K562 (cell line): Measurements from ENCODE around the gene TCEANC2. TPM values are rescaled to one million over a fixed set of nuclear protein-coding genes. Genes with fewer than 3 reads are reported as not detected.

Experiments
- ATAC-seq: fragments of 200-7000 bp; cut with Tn5 transposase; 3 replicates; pipeline ENCODE4 v1.9.1; 2020; ENCODE audit warnings: moderate library complexity
- BruUV-seq: library from RNA; stranded (reverse); fragments of 400-500 nt; replicated peaks from 2 replicates; lab custom pipeline; 2021; lab: Mats Ljungman, UMichigan
- CTCF ChIA-PET: fragments of 300-600 bp; formaldehyde crosslinking; extraction: SDS; loops from one replicate; lab custom pipeline; 2021; ENCODE audit warnings: low intra/inter-chr PET ratio; lab: Yijun Ruan, JAX
- POLR2A ChIA-PET: fragments of 300-600, 350-650 bp; sonication (Branson Sonifier 250); formaldehyde crosslinking; extraction: SDS; loops from one replicate; lab custom pipeline; 2021; ENCODE audit warnings: antibody characterized with exemption, inconsistent platforms; lab: Yijun Ruan, JAX
- DNase-seq, 4 experiments: peaks; one replicate each; pipeline versions ENCODE4 v3.0.0 to v3.0.0-alpha.2; 2011 to 2018; ENCODE audit warnings: low spot score in 3 of 4, mixed read lengths in 3 of 4; ENCODE audit errors: extremely low read depth in 1 of 4
- FAIRE-seq: peaks from 2 replicates; lab custom pipeline; 2011; peaks lifted over from hg19 to GRCh38; lab: Jason Lieb, UNC
- H2AFZ ChIP-seq: 2 replicates; pipeline ENCODE4 v1.6.0; 2011; ENCODE audit warnings: low read depth, low read length, control low read depth, inconsistent platforms
- H3K27ac ChIP-seq: fragments of 200-600 bp; 3 replicates; pipeline ENCODE4 v1.8.0; 2011; ENCODE audit warnings: low read depth, mild to moderate bottlenecking, control low read depth, inconsistent platforms, low read length, moderate library complexity, mixed read lengths; ENCODE audit errors: extremely low read depth
- H3K27me3 ChIP-seq, 2 experiments: fragments of 300-600 bp in 1 of 2; 2 replicates in 1 of 2; 3 replicates in 1 of 2; pipeline versions ENCODE4 v1.6.0 to v1.8.0; 2011; ENCODE audit warnings: inconsistent platforms in 2 of 2, low read length in 2 of 2, mild to moderate bottlenecking in 1 of 2, mixed read lengths in 1 of 2, moderate library complexity in 1 of 2; ENCODE audit not compliant: control insufficient read depth in 2 of 2, insufficient read depth in 2 of 2
- H3K36me3 ChIP-seq: fragments of 300-600 bp; 3 replicates; pipeline ENCODE4 v1.8.0; 2011; ENCODE audit warnings: mild to moderate bottlenecking, low read length, inconsistent platforms; ENCODE audit not compliant: control insufficient read depth, insufficient read depth
- H3K4me1 ChIP-seq, 2 experiments: fragments of 200-600 bp in 1 of 2; replicated peaks in 1 of 2; 2 replicates in 1 of 2; 3 replicates in 1 of 2; pipeline versions ENCODE4 v1.5.1 to v1.8.0; 2011; ENCODE audit warnings: inconsistent platforms in 2 of 2, low read length in 2 of 2, mild to moderate bottlenecking in 1 of 2, mixed read lengths in 1 of 2, moderate library complexity in 1 of 2; ENCODE audit not compliant: control insufficient read depth in 2 of 2, insufficient read depth in 2 of 2
- H3K4me2 ChIP-seq: 2 replicates; pipeline ENCODE4 v1.6.1; 2011; ENCODE audit warnings: low read length, control low read depth, inconsistent platforms, mixed read lengths; ENCODE audit not compliant: insufficient read depth
- H3K4me3 ChIP-seq: fragments of 200-600 bp; sonication (generic), shearing (Covaris generic); 2 replicates; pipeline ENCODE4 v1.5.1; 2016; ENCODE audit warnings: control low read depth, inconsistent platforms
- H3K79me2 ChIP-seq: fragments of 200-600 bp; 3 replicates; pipeline ENCODE4 v1.8.0; 2011; ENCODE audit warnings: low read length, inconsistent platforms; ENCODE audit not compliant: control insufficient read depth, insufficient read depth
- H3K9ac ChIP-seq, 2 experiments: 2 replicates each; pipeline versions ENCODE4 v1.6.0 to v1.6.1; 2011; ENCODE audit warnings: low read depth in 2 of 2, low read length in 2 of 2, control low read depth in 1 of 2, inconsistent platforms in 1 of 2, mild to moderate bottlenecking in 1 of 2, mixed read lengths in 1 of 2; ENCODE audit not compliant: insufficient read depth in 1 of 2
- H3K9me1 ChIP-seq: one replicate; pipeline ENCODE4 v1.6.0; 2011; ENCODE audit warnings: inconsistent platforms, mild to moderate bottlenecking, low read length, moderate library complexity; ENCODE audit not compliant: control insufficient read depth, insufficient read depth
- H3K9me3 ChIP-seq: replicated peaks from 2 replicates; pipeline ENCODE4 v1.5.1; 2011; ENCODE audit warnings: low read depth, low read length, inconsistent platforms; ENCODE audit not compliant: control insufficient read depth, insufficient read depth
- H4K20me1 ChIP-seq: replicated peaks from 2 replicates; pipeline ENCODE4 v1.6.1; 2011; ENCODE audit warnings: low read length, inconsistent platforms, mixed read lengths; ENCODE audit not compliant: control insufficient read depth, insufficient read depth
- BACH1 ChIP-seq: fragments of 200-800 bp; sonication (Bioruptor generic); IDR thresholded peaks from 2 replicates; pipeline ENCODE4 v1.6.1; 2016; ENCODE audit warnings: missing genetic modification characterization, missing compliant biosample characterization
- CGGBP1 ChIP-seq: fragments of 250-450 bp; sonication (Bioruptor Pico); IDR thresholded peaks from 2 replicates; pipeline ENCODE4 v1.9.0; 2021; ENCODE audit warnings: mild to moderate bottlenecking
- CLOCK ChIP-seq: fragments of 250-450 bp; sonication (Bioruptor Pico); IDR thresholded peaks from 2 replicates; pipeline ENCODE4 v1.4.0; 2020; ENCODE audit warnings: mild to moderate bottlenecking, moderate library complexity, borderline replicate concordance
- CREBBP ChIP-seq: IDR thresholded peaks from one replicate; pipeline ENCODE4 v1.6.1; 2012; ENCODE audit warnings: low read depth, mild to moderate bottlenecking, control low read depth, inconsistent platforms, low read length
- DDX20 ChIP-seq: fragments of 450-650 bp; IDR thresholded peaks from 2 replicates; pipeline ENCODE4 v1.6.1; 2016; ENCODE audit warnings: missing genetic modification characterization, low read depth, mild to moderate bottlenecking, missing compliant biosample characterization, moderate library complexity
- JUNB ChIP-seq: fragments of 450-650 bp; formaldehyde crosslinking; conservative IDR thresholded peaks from 2 replicates; pipeline ENCODE4 v1.4.0; 2020; ENCODE audit warnings: mild to moderate bottlenecking
- MAX ChIP-seq: sonication (generic); formaldehyde crosslinking; IDR thresholded peaks from 2 replicates; pipeline ENCODE4 v1.9.0; 2022; ENCODE audit warnings: mild to moderate bottlenecking, missing genetic modification reagents
- SAP30 ChIP-seq: fragments of 200-600 bp; sonication (generic); IDR thresholded peaks from 2 replicates; pipeline ENCODE4 v1.6.1; 2012; ENCODE audit warnings: borderline replicate concordance, low read depth, mild to moderate bottlenecking, moderate library complexity, low read length, control low read depth, inconsistent platforms; ENCODE audit not compliant: insufficient read depth, poor library complexity, severe bottlenecking
- THRA ChIP-seq: fragments of 450-650 bp; IDR thresholded peaks from 2 replicates; pipeline ENCODE4 v1.6.1; 2017; ENCODE audit warnings: mild to moderate bottlenecking, moderate library complexity
- ZBTB12 ChIP-seq: fragments of 250-450 bp; sonication (Bioruptor Pico); IDR thresholded peaks from 2 replicates; pipeline ENCODE4 v1.4.0; 2020
- ZC3H4 ChIP-seq: sonication (generic); formaldehyde crosslinking; IDR thresholded peaks from 2 replicates; pipeline ENCODE4 v1.9.0; 2021; ENCODE audit warnings: missing genetic modification reagents, borderline replicate concordance
- ZFP36 ChIP-seq: fragments of 150-350 bp; IDR thresholded peaks from 2 replicates; pipeline ENCODE4 v1.6.1; 2018; ENCODE audit warnings: low read length, low read depth; ENCODE audit not compliant: partially characterized antibody
- ZNF449 ChIP-seq: fragments of 250-450 bp; sonication (Bioruptor Pico); IDR thresholded peaks from 2 replicates; pipeline ENCODE4 v1.8.0; 2022; ENCODE audit warnings: moderate library complexity, mild to moderate bottlenecking, inconsistent platforms
- ZNF830 ChIP-seq: fragments of 250-450 bp; sonication (Bioruptor Pico); IDR thresholded peaks from 2 replicates; pipeline ENCODE4 v1.5.0; 2021; ENCODE audit warnings: mild to moderate bottlenecking
- WGBS: fragments of 100-300 bp; shearing (Covaris generic); methylation state at CpG from one replicate; pipeline ENCODE4 v1.1.6; 2016; ENCODE audit warnings: low coverage, mixed read lengths; ENCODE audit not compliant: insufficient coverage; ENCODE audit errors: missing lambda C conversion rate; 5-methylcytosine and 5-hydroxymethylcytosine counted together
- in situ Hi-C: fragments of 300-500 bp; cut with MboI; formaldehyde crosslinking; loops from 4 replicates; pipeline ENCODE4 v1.15.0; 2018; ENCODE audit warnings: inconsistent platforms, mixed read lengths
- intact Hi-C: fragments of 100-400 bp; cut with micrococcal nuclease; formaldehyde crosslinking; loops from 2 replicates; pipeline ENCODE4 v1.14.2; 2022
- polyA plus RNA-seq, 8 experiments: library from polyadenylated mRNA; depleted of rRNA in 4 of 8; stranded (reverse) in 5 of 8; unstranded in 3 of 8; fragments of >200 nt; fragmentation: Nextera tagmentation in 2 of 8; fragmentation: Illumina TruSeq in 1 of 8; extraction: Ambion mirVana in 2 of 8; extraction: Trizol in 1 of 8; gene quantifications; 2 replicates each; pipeline versions ENCODE4 v1.2.1 to v1.2.3, GENCODE V29; 2011 to 2014; ENCODE audit warnings: inconsistent platforms in 1 of 8, missing spikeins in 1 of 8
- total RNA-seq, 7 experiments: library from RNA; depleted of rRNA in 6 of 7; stranded (reverse); fragments of >200 nt in 6 of 7; fragmentation: Illumina TruSeq in 2 of 7; extraction: Trizol in 2 of 7; gene quantifications; 2 replicates each; pipeline versions ENCODE4 v1.2.1 to v1.2.3, GENCODE V29; 2011 to 2021; ENCODE audit warnings: low replicate concordance in 1 of 7

The TCEANC2 gene
- total and polyA plus RNA-seq, 9 of the 15 experiments (the other 6 are each of a cell fraction or from before 2014, with no cell fraction given): 3.3 to 10.2 (median 7.0) TPM

- no peak for FAIRE-seq
- H4K20me1 ChIP-seq: 0 out of 2 replicates have a peak, but pooled peaks cover 11% of the 10 kb centered on the region
- in situ Hi-C loops (no loop called here), intact Hi-C loops (no loop called here)
- H3K4me3 ChIP-seq: no peak overlapping the region
- 2% methylated on average over 15 of the region's 17 CpGs for WGBS
- CTCF ChIA-PET: no interaction called here
- POLR2A ChIA-PET: interaction anchor here (0.8 kb wide), 1 partner anchor 10 kb away, joined by 3 read pairs; no protein-coding TSS in a partner anchor
- no TSS peak for BruUV-seq
- H3K9ac ChIP-seq: no peak overlapping the region
- no peak for ATAC-seq
- no peak overlapping the region for H3K4me2 ChIP-seq
- no peak for DNase-seq
- H3K4me1 ChIP-seq: peaks cover 0 to 10% of the 10 kb centered on the region in 2 experiments; a peak in 3 of 5 replicates
- no peak overlapping the region for H3K27ac ChIP-seq
- no peaks in the 10 kb centered on the region for H3K9me3 ChIP-seq
- no peaks in the 10 kb centered on the region for H3K9me1 ChIP-seq
- peaks cover 63 to 90% of the 10 kb centered on the region in 2 experiments for H3K27me3 ChIP-seq
- no peaks in the 10 kb centered on the region for H3K36me3 ChIP-seq
- H3K79me2 ChIP-seq: no peaks in the 10 kb centered on the region
- no peak overlapping the region for H2AFZ ChIP-seq
- TF ChIP-seq ZNF449 (CRISPR knock-in tag) (no peak), CREBBP (no peak), JUNB (CRISPR knock-in tag) (no peak), SAP30 (no peak), BACH1 (tag) (no peak), ZFP36 (no peak), THRA (no peak), CGGBP1 (no peak), DDX20 (tag) (no peak), ZC3H4 (no peak), ZNF830 (CRISPR knock-in tag) (no peak), ZBTB12 (no peak), MAX (no peak), CLOCK (CRISPR knock-in tag) (no peak)
Observed at GRCh38 chr1:54014009-54014629, 39.3 kb upstream of the TCEANC2 start.
